HG03045 (cell line): ENCODE results near the gene AQP4.

Experiments used
- ATAC-seq: cut with Tn5 transposase; IDR thresholded peaks from one replicate; pipeline ENCODE4 v1.9.1; 2021; ENCODE audit warnings: mild to moderate bottlenecking, moderate library complexity; ENCODE audit not compliant: unreplicated experiment

The AQP4 gene

GRCh38 chr18:26865557-26865956 is at the start of gene AQP4:
AQP4 (minus strand) TSS chr18:26865707; CDS start chr18:26865689, 18 bp downstream.
- ATAC-seq = no peak

GRCh38 chr18:26911840-26912239 is 46.3 kb upstream of the AQP4 start:
- ATAC-seq = no peak

- no peak for ATAC-seq
Measured at GRCh38 chr18:26909599-26910290, 44.2 kb upstream of the AQP4 start.

GRCh38 chr18:26908906-26909305 is 43.4 kb upstream of the AQP4 start:
- ATAC-seq = no peak

GRCh38 chr18:26902291-26902690 is 36.8 kb upstream of the AQP4 start:
- ATAC-seq = no peak

- ATAC-seq = no peak
Measured at GRCh38 chr18:26901020-26901419, 35.5 kb upstream of the AQP4 start.

- no peak for ATAC-seq
Measured at GRCh38 chr18:26894426-26894825, 28.9 kb upstream of the AQP4 start.

GRCh38 chr18:26893996-26894395 is 28.5 kb upstream of the AQP4 start:
- ATAC-seq = no peak

- ATAC-seq = no peak
Measured at GRCh38 chr18:26888259-26888658, 22.8 kb upstream of the AQP4 start.

GRCh38 chr18:26875040-26875654 is 9.6 kb upstream of the AQP4 start:
- no peak for ATAC-seq

GRCh38 chr18:26874283-26874682 is 8.8 kb upstream of the AQP4 start:
- ATAC-seq = no peak

- ATAC-seq = no peak
Measured at GRCh38 chr18:26869640-26870039, 4.1 kb upstream of the AQP4 start.

GRCh38 chr18:26868968-26869586 is 3.6 kb upstream of the AQP4 start:
- ATAC-seq = no peak

GRCh38 chr18:26867471-26867870 is 2.0 kb upstream of the AQP4 start:
- no peak for ATAC-seq

- no peak for ATAC-seq
Measured at GRCh38 chr18:26864658-26865057, 849 bp downstream of the AQP4 start.

- ATAC-seq = no peak
Measured at GRCh38 chr18:26863921-26864497, 1.5 kb downstream of the AQP4 start.

GRCh38 chr18:26863122-26863879 is 2.2 kb downstream of the AQP4 start:
- ATAC-seq = no peak

GRCh38 chr18:26862084-26862483 is 3.4 kb downstream of the AQP4 start:
- ATAC-seq = no peak

- ATAC-seq = no peak
Measured at GRCh38 chr18:26854292-26854881, 11.1 kb downstream of the AQP4 start.

GRCh38 chr18:26853401-26853800 is 12.1 kb downstream of the AQP4 start:
- no peak for ATAC-seq

- no peak for ATAC-seq
Measured at GRCh38 chr18:26843760-26844159, 21.7 kb downstream of the AQP4 start.
